VCaP (cell line): Measurements from ENCODE around the gene MPPED1.
A peak's percentile ranks its signal among the peaks of the same experiment; 100 is the strongest.

Experiments used
- H3K27ac ChIP-seq: fragments of 450-650 bp; 2 replicates; pipeline ENCODE4 v1.5.1; 2017
- TF ChIP-seq, protein P1 (sequence below): fragments of 450-650 bp; conservative IDR thresholded peaks from 2 replicates; pipeline ENCODE4 v1.5.1; 2017; ENCODE audit warnings: mild to moderate bottlenecking, moderate library complexity

The MPPED1 gene

DNA sequence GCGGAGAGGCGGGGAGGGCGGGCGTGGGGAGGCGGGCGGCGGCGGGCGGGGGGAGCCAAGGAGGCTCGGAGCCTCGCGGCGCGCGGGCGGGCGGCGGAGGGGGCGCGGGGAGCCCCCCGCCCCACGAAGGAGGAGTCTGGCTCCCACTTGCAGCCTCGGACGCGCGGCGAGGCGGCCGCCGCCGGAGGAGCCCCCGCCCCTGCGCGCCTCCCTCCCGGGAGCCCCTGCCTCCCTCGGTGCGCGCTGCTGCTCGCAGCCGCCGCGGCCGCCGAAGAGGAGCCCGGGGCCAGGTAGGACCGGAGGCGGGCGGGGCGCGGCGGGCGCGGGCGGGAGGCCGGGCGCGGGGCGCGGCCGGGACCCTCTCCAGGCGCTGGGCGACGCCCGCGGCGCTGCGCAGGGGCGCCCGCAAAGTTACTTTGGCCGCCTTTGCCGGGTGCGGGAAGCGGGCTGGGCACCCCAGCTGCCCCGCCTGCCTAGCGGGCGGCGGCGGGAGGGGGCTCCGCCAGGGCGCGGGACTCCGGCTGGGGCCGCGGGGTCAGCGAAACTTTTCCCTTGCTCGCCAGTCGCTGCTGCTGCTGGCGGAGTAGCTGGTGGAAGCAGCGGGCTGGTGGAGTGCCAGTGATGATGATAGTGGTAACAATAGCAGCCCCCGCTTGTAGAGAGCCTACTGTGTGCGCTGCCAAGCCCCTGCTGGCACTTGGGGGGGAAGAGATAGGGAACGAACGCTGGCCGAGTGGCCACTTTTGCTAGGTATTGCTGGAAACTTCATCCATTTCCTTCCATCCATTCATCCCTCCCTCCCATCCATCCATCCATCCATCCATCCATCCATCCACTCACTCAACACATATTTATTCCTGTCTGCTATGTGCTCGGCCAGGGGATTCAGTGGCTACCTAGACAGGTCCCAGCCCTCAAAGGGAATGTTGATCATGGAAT lies at the start of gene MPPED1:
MPPED1 (plus strand) TSS at position 146 of the 939 bp plus-strand sequence. CDS start 12,972 bp downstream, outside the sequence.
- TF ChIP-seq, protein P1, sequence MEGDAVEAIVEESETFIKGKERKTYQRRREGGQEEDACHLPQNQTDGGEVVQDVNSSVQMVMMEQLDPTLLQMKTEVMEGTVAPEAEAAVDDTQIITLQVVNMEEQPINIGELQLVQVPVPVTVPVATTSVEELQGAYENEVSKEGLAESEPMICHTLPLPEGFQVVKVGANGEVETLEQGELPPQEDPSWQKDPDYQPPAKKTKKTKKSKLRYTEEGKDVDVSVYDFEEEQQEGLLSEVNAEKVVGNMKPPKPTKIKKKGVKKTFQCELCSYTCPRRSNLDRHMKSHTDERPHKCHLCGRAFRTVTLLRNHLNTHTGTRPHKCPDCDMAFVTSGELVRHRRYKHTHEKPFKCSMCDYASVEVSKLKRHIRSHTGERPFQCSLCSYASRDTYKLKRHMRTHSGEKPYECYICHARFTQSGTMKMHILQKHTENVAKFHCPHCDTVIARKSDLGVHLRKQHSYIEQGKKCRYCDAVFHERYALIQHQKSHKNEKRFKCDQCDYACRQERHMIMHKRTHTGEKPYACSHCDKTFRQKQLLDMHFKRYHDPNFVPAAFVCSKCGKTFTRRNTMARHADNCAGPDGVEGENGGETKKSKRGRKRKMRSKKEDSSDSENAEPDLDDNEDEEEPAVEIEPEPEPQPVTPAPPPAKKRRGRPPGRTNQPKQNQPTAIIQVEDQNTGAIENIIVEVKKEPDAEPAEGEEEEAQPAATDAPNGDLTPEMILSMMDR = no peak
- H3K27ac ChIP-seq = peak within 1 kb of the TSS; percentile 69

- H3K27ac ChIP-seq = no peak overlapping the region
- TF ChIP-seq, protein P1 = no peak
These were observed 48.3 kb upstream of the MPPED1 start for GRCh38 chr22:43363315-43364168.

GRCh38 chr22:43364169-43364435 lies 47.7 kb upstream of the MPPED1 start:
- TF ChIP-seq, protein P1 = no peak
- H3K27ac ChIP-seq = no peak overlapping the region

GRCh38 chr22:43365715-43366440 lies 45.9 kb upstream of the MPPED1 start:
- H3K27ac ChIP-seq = no peak overlapping the region
- TF ChIP-seq, protein P1 = no peak

DNA sequence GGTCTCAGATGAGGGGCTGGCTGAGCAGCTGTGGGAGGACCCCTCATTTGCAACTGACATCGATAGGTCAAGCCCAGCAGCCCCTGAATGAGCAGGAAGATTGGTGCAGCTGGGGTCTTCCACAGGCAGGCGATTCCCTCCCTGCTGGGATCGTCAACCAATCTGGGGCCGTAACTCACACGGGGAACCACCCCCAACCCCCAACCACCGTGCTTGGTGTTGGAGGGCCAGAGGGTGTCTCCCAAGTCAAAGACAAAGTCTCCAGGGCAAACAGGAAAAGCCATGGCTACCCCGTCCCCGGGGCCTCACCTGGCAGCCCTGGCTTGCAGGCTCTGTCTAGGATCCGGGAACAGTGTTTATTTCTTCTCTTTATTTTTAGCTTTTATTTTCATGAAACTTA lies 41.8 kb upstream of the MPPED1 start:
- TF ChIP-seq, protein P1 = no peak
- no peak overlapping the region for H3K27ac ChIP-seq

- H3K27ac ChIP-seq = no peak overlapping the region
- TF ChIP-seq, protein P1 = no peak
These were observed 35.8 kb upstream of the MPPED1 start for GRCh38 chr22:43375951-43376455.
